Esophagus muscularis mucosa (tissue), 4 donors: ENCODE measurements around the gene CBX4.

Source experiments
- CTCF ChIP-seq, 3 experiments: fragments of 200-600 bp in 2 of 3; fragments of 450-650 bp in 1 of 3; sonication (generic) in 2 of 3; IDR thresholded peaks; one replicate each; pipeline ENCODE4 v1.5.1; 2017 to 2019; ENCODE audit warnings: antibody characterized with exemption in 3 of 3, mild to moderate bottlenecking in 2 of 3, moderate library complexity in 1 of 3
- EP300 ChIP-seq: sonication (generic); formaldehyde crosslinking; IDR thresholded peaks from one replicate; pipeline ENCODE4 v1.6.1; 2017; ENCODE audit warnings: antibody characterized with exemption
- POLR2A ChIP-seq: fragments of 450-650 bp; IDR thresholded peaks from one replicate; pipeline ENCODE4 v1.6.1; 2017; ENCODE audit warnings: antibody characterized with exemption, moderate library complexity, mild to moderate bottlenecking, low read depth
- POLR2AphosphoS5 ChIP-seq, 2 donors: sonication (generic); formaldehyde crosslinking; IDR thresholded peaks; one replicate each; pipeline ENCODE4 v1.6.1; 2017; ENCODE audit warnings: antibody characterized with exemption in 2 of 2

- TF ChIP-seq CTCF (IDR thresholded peaks at IDR 0.05) (no peak), POLR2A (no peak), EP300 (no peak), POLR2AphosphoS5 (IDR thresholded peaks at IDR 0.05) (no peak)
Measured at GRCh38 chr17:79802039-79802735, 37.1 kb downstream of the CBX4 start.
